Calu3 (cell line): Measurements from ENCODE around the gene MICB. TPM values are rescaled to one million over a fixed set of nuclear protein-coding genes. Genes with fewer than 3 reads are reported as not detected.
"Not testable (repeated sequence)": the region's sequence is repeated elsewhere in the genome, so short reads cannot be mapped to it uniquely, and the experiment has no call there.

Experiments
- BruUV-seq: library from RNA; stranded (reverse); fragments of 400-500 nt; replicated peaks from 2 replicates; lab custom pipeline; 2021; lab: Mats Ljungman, UMichigan
- CTCF ChIA-PET: fragments of 300-600 bp; sonication (Branson Sonifier 250); formaldehyde crosslinking; loops from one replicate; lab custom pipeline; 2022; ENCODE audit warnings: antibody characterized with exemption; lab: Charles Lee
- DNase-seq: peaks from one replicate; pipeline ENCODE4 v3.0.0; 2022
- H3K27ac Mint-ChIP-seq: one replicate; pipeline ENCODE4 v1.8.0; 2022; ENCODE audit warnings: mixed read lengths; ENCODE audit not compliant: unreplicated experiment
- H3K27me3 Mint-ChIP-seq: one replicate; pipeline ENCODE4 v1.8.0; 2022; ENCODE audit warnings: mixed read lengths; ENCODE audit not compliant: unreplicated experiment
- H3K36me3 Mint-ChIP-seq: one replicate; pipeline ENCODE4 v1.8.0; 2022; ENCODE audit warnings: mild to moderate bottlenecking, moderate library complexity, mixed read lengths; ENCODE audit not compliant: insufficient read depth, unreplicated experiment
- H3K4me1 Mint-ChIP-seq: one replicate; pipeline ENCODE4 v1.8.0; 2022; ENCODE audit warnings: mild to moderate bottlenecking, low read depth, mixed read lengths; ENCODE audit not compliant: unreplicated experiment
- H3K4me3 Mint-ChIP-seq: one replicate; pipeline ENCODE4 v1.8.0; 2022; ENCODE audit warnings: mild to moderate bottlenecking, low read depth, moderate library complexity, mixed read lengths; ENCODE audit not compliant: unreplicated experiment
- H3K9me3 Mint-ChIP-seq: one replicate; pipeline ENCODE4 v1.8.0; 2022; ENCODE audit warnings: low read depth, mixed read lengths; ENCODE audit not compliant: unreplicated experiment
- intact Hi-C: fragments of 100-400 bp; cut with micrococcal nuclease; formaldehyde crosslinking; loops from one replicate; pipeline ENCODE4 v1.10.0; 2022; ENCODE audit not compliant: unreplicated experiment
- total RNA-seq: library from RNA; stranded (reverse); gene quantifications from 2 replicates; pipeline ENCODE4 v1.2.3, GENCODE V29; 2022
- TF ChIP-seq, protein P1 (sequence below): fragments of 200-600 bp; IDR thresholded peaks from one replicate; pipeline ENCODE4 v1.8.0; 2022; ENCODE audit warnings: antibody characterized with exemption; ENCODE audit not compliant: unreplicated experiment

Gene MICB
- total RNA-seq, 1 experiment from 2014 or later: 64.3 TPM

DNA sequence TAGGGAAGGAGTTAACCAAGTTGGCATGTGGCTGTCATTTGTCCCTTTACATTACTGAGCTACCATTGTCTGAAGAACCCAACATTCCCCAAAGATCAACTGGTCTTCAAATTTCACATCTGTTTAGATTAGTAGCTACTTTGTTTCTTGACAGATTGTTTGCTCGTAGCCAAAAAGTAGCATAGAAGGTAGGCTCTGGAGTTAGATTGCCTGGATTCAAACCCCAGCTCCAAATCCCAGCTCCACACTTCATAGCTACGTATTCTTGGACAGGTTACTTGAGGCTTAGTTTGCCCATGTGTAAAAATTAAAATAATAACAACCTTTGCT is 50.6 kb downstream of the MICB start:
- TF ChIP-seq, protein P1, sequence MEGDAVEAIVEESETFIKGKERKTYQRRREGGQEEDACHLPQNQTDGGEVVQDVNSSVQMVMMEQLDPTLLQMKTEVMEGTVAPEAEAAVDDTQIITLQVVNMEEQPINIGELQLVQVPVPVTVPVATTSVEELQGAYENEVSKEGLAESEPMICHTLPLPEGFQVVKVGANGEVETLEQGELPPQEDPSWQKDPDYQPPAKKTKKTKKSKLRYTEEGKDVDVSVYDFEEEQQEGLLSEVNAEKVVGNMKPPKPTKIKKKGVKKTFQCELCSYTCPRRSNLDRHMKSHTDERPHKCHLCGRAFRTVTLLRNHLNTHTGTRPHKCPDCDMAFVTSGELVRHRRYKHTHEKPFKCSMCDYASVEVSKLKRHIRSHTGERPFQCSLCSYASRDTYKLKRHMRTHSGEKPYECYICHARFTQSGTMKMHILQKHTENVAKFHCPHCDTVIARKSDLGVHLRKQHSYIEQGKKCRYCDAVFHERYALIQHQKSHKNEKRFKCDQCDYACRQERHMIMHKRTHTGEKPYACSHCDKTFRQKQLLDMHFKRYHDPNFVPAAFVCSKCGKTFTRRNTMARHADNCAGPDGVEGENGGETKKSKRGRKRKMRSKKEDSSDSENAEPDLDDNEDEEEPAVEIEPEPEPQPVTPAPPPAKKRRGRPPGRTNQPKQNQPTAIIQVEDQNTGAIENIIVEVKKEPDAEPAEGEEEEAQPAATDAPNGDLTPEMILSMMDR: no peak
- peaks cover 17% of the 10 kb centered on the region for H3K4me1 Mint-ChIP-seq
- H3K9me3 Mint-ChIP-seq: no peaks in the 10 kb centered on the region
- peaks cover 60% of the 10 kb centered on the region for H3K36me3 Mint-ChIP-seq
- DNase-seq: no peak
- H3K27ac Mint-ChIP-seq: peak overlapping the region; percentile 43
- intact Hi-C loops: loop anchor here (5.0 kb wide), 1 partner anchor 146 kb away; the partner anchor contains the start of gene MICA
- H3K27me3 Mint-ChIP-seq: no peaks in the 10 kb centered on the region
- CTCF ChIA-PET: interaction anchor here (0.5 to 4.1 kb wide), 6 partner anchors 10 to 61 kb away, joined by 3 to 84 read pairs (median 5); partner anchors contain the start of gene NCR3
- H3K4me3 Mint-ChIP-seq: peak overlapping the region; percentile 71
- BruUV-seq: no TSS peak

DNA sequence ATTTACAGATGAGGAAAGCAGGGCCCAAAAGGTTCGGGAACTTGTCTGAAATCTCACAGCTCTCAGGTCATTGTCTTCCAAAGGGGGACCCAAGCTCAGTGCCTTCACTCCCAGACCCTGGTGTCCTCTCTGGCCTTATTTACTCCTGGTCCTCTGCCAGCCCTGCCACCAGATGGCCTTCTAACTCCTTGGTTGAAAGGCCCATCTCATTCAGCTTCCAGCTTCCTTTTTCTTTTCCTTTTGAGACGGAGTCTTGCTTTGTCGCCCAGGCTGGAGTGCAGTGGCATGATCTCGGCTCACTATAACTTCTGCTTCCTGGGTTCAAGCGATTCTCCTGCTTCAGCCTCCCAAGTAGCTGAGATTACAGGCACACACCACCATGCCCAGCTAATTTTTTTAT is 53.4 kb downstream of the MICB start:
- not testable (repeated sequence) for H3K27me3 Mint-ChIP-seq, H3K4me3 Mint-ChIP-seq, H3K9me3 Mint-ChIP-seq, BruUV-seq, H3K27ac Mint-ChIP-seq
- CTCF ChIA-PET: interaction anchor here (0.6 to 4.1 kb wide), 7 partner anchors 11 to 109 kb away, joined by 3 to 84 read pairs (median 5); partner anchors contain the start of genes C6orf47 and LTB
- intact Hi-C loops: loop anchor here (1.0 kb wide), 1 partner anchor 47 kb away; no protein-coding TSS in a partner anchor
- H3K4me1 Mint-ChIP-seq: peaks cover 12% of the 10 kb centered on the region
- peaks cover 60% of the 10 kb centered on the region for H3K36me3 Mint-ChIP-seq
- TF ChIP-seq, protein P1: peak; percentile 37
- DNase-seq: peak; percentile 72

DNA sequence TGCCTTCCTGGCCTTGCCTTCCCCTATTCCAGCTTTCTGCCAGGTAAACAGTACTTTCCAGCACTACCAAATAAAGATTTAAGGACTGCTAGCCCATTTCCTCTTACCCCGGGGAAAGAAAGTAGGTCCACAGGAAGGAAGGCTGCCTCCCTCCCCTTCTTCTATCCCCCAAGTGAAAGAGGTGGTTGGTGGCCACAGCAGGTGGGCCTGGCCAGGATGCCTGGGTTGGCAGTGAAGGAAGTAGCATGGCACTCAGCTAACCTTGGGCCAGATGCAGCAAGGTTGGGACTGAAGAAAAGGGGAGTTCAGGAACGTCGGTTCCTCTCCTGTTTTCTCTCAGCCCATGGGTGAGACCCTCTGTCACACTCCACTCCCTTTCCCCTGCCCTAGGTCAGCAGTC is 58.4 kb downstream of the MICB start:
- CTCF ChIA-PET: interaction anchor here (0.6 to 1.3 kb wide), 2 partner anchors 42 to 333 kb away, joined by 3 to 4 read pairs; no protein-coding TSS in a partner anchor
- DNase-seq: no peak
- no peaks in the 10 kb centered on the region for H3K27me3 Mint-ChIP-seq
- no TSS peak for BruUV-seq
- peaks cover 33% of the 10 kb centered on the region for H3K36me3 Mint-ChIP-seq
- H3K9me3 Mint-ChIP-seq: no peaks in the 10 kb centered on the region
- intact Hi-C loops: no loop called here
- H3K4me1 Mint-ChIP-seq: peaks cover 21% of the 10 kb centered on the region
- TF ChIP-seq, protein P1: no peak
- H3K27ac Mint-ChIP-seq: no peak overlapping the region
- H3K4me3 Mint-ChIP-seq: no peak overlapping the region

DNA sequence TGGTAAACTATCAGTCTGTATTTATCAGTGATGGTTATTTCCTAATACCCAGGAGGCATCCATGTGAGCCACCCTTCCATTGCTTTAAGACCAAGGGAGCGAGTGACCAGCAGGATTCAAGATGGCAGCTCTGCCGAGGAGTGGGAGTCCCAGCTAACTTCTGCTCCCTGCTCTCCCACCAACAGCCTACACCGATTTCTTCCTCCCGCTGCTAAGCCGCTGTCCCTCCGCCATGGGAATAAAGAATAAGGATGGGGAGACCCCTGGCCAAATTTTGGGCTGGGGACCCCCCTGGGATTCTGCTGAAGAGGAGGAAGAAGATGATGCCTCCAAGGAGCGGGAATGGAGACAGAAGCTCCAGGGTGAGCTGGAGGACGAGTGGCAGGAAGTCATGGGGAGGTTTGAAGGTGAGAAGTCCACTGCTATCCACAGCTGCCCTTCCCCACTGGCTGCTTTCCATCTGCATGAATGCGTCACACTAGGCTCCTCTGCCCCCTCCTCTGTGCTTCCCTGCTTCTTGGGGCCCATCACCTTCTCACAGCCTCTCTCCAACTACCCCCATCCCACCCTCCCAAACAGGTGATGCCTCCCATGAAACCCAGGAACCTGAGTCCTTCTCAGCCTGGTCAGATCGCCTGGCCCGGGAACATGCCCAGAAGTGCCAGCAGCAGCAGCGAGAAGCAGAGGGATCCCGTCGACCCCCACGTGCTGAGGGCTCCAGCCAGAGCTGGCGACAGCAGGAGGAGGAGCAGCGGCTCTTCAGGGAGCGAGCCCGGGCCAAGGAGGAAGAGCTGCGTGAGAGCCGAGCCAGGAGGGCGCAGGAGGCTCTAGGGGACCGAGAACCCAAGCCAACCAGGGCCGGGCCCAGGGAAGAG is 59.7 kb downstream of the MICB start:
- Mint-ChIP-seq H3K36me3 (peaks cover 23% of the 10 kb centered on the region), H3K9me3 (no peaks in the 10 kb centered on the region), H3K4me3 (no peak overlapping the region), H3K27ac (no peak overlapping the region), H3K27me3 (no peaks in the 10 kb centered on the region), H3K4me1 (peaks cover 21% of the 10 kb centered on the region)
- intact Hi-C loops: no loop called here
- DNase-seq: no peak
- TF ChIP-seq, protein P1: no peak
- BruUV-seq: no TSS peak
- CTCF ChIA-PET: interaction anchor here (0.7 kb wide), 1 partner anchor 9 kb away, joined by 7 read pairs; no protein-coding TSS in a partner anchor
